PC-9 (cell line): ENCODE data around the gene RRN3.
"Not testable (repeated sequence)": the region's sequence is repeated elsewhere in the genome, so short reads cannot be mapped to it uniquely, and the experiment has no call there.

Experiments
- EZH2 ChIP-seq: fragments of 200-600 bp; sonication (generic); IDR thresholded peaks from 2 replicates; pipeline ENCODE4 v1.8.0; 2017; ENCODE audit warnings: antibody characterized with exemption, low read depth
- TF ChIP-seq, protein P1 (sequence below): fragments of 200-600 bp; sonication (generic); conservative IDR thresholded peaks from 2 replicates; pipeline ENCODE4 v1.6.1; 2017; ENCODE audit warnings: mixed run types, antibody characterized with exemption, mild to moderate bottlenecking, moderate library complexity

DNA sequence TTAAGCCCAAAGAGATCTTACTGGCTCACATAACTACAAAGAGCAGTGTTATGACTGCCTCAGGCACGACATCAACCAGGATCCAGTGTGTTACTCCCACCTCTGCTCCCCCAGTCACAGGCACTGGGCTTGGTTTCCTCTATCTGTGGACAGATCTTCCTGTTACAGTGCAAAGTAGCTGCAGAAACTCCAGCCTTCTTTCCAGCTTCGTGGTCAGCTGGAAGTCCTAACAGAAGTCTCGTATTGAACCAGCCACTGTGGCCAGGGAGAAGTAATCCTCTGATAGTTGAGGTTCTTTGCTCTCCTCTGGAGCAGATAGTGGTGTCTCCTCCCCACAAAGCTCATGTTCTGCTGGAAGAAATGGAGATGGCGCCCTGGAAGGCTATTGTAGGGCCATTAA lies 77.7 kb downstream of the RRN3 start:
- not testable (repeated sequence) for TF ChIP-seq EZH2
- TF ChIP-seq, protein P1, sequence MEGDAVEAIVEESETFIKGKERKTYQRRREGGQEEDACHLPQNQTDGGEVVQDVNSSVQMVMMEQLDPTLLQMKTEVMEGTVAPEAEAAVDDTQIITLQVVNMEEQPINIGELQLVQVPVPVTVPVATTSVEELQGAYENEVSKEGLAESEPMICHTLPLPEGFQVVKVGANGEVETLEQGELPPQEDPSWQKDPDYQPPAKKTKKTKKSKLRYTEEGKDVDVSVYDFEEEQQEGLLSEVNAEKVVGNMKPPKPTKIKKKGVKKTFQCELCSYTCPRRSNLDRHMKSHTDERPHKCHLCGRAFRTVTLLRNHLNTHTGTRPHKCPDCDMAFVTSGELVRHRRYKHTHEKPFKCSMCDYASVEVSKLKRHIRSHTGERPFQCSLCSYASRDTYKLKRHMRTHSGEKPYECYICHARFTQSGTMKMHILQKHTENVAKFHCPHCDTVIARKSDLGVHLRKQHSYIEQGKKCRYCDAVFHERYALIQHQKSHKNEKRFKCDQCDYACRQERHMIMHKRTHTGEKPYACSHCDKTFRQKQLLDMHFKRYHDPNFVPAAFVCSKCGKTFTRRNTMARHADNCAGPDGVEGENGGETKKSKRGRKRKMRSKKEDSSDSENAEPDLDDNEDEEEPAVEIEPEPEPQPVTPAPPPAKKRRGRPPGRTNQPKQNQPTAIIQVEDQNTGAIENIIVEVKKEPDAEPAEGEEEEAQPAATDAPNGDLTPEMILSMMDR = not testable (repeated sequence)
